Mammary epithelial cell (primary cell): Measurements from ENCODE around the gene MAML3.

Experiments used
- CTCF ChIP-seq, 2 donors: IDR thresholded peaks in 1 of 2; conservative IDR thresholded peaks in 1 of 2; 2 replicates each; pipeline ENCODE4 v1.5.1; 2011 to 2012; ENCODE audit warnings: inconsistent platforms in 2 of 2, low read length in 2 of 2, mild to moderate bottlenecking in 2 of 2, control low read depth in 1 of 2, low read depth in 1 of 2; ENCODE audit not compliant: insufficient read depth in 1 of 2; ENCODE audit errors: extremely low read depth in 1 of 2
- EZH2 ChIP-seq: IDR thresholded peaks from 2 replicates; pipeline ENCODE4 v1.6.1; 2012; ENCODE audit warnings: low read length, inconsistent platforms, borderline replicate concordance

GRCh38 chr4:139977838-139978609 lies 176.0 kb downstream of the MAML3 start:
- TF ChIP-seq CTCF (conservative IDR thresholded peaks at IDR 0.05 in 1 of 2, IDR thresholded peaks at IDR 0.05 in 1 of 2; ENCODE audit: extremely low read depth in 1 of 2, insufficient read depth in 1 of 2, low read depth in 1 of 2, low read length in 2 of 2) = no peak
- TF ChIP-seq EZH2 = no peak
